A549 (cell line): ENCODE data around the gene UGT2B7. TPM values are rescaled to one million over a fixed set of nuclear protein-coding genes. Genes with fewer than 3 reads are reported as not detected.

Experiments used
- ATAC-seq, 2 experiments: fragments of 200-7000 bp in 1 of 2; fragments of >200 bp in 1 of 2; cut with Nextera tagmentation in 1 of 2; cut with Tn5 transposase in 1 of 2; 3 replicates each; pipeline versions ENCODE4 v1.8.0 to v1.9.1; 2018 to 2020; ENCODE audit warnings: mild to moderate bottlenecking in 1 of 2, moderate library complexity in 1 of 2
- CTCF ChIA-PET: fragments of 300-600 bp; sonication (Branson Sonifier 250); formaldehyde crosslinking; extraction: SDS; loops from one replicate; lab custom pipeline; 2021; ENCODE audit warnings: antibody characterized with exemption, inconsistent platforms; lab: Yijun Ruan, JAX
- POLR2A ChIA-PET: fragments of 350-600 bp; formaldehyde crosslinking; extraction: SDS; loops from one replicate; lab custom pipeline; 2021; ENCODE audit warnings: antibody characterized with exemption, inconsistent platforms; lab: Yijun Ruan, JAX
- DNase-seq, 2 experiments: peaks; one replicate each; pipeline versions ENCODE4 v3.0.0 to v3.0.0-alpha.2; 2011 to 2016; ENCODE audit warnings: low read depth in 1 of 2, low spot score in 1 of 2
- FAIRE-seq: peaks from 2 replicates; lab custom pipeline; 2011; peaks lifted over from hg19 to GRCh38; lab: Jason Lieb, UNC
- H3K27ac ChIP-seq, 2 experiments: fragments of >200 bp; sonication (Bioruptor Twin); formaldehyde crosslinking; 3 replicates each; pipeline ENCODE4 v1.5.1; 2016 to 2017
- H3K4me1 ChIP-seq: fragments of >200 bp; sonication (Bioruptor Twin); formaldehyde crosslinking; 3 replicates; pipeline ENCODE4 v1.6.1; 2016
- H3K4me2 ChIP-seq: fragments of >200 bp; sonication (Bioruptor Twin); formaldehyde crosslinking; 3 replicates; pipeline ENCODE4 v1.6.1; 2016
- H3K4me3 ChIP-seq: fragments of >200 bp; sonication (Bioruptor Twin); formaldehyde crosslinking; 3 replicates; pipeline ENCODE4 v1.5.1; 2016
- H3K9me3 ChIP-seq: fragments of >200 bp; sonication (Bioruptor Twin); formaldehyde crosslinking; 3 replicates; pipeline ENCODE4 v1.6.1; 2016
- ATOH8 ChIP-seq: fragments of 250-450 bp; sonication (Bioruptor Pico); IDR thresholded peaks from 2 replicates; pipeline ENCODE4 v1.5.0; 2020; ENCODE audit warnings: low read depth, mild to moderate bottlenecking, moderate library complexity
- CBX2 ChIP-seq: fragments of 200-600 bp; sonication (generic); IDR thresholded peaks from 2 replicates; pipeline ENCODE4 v1.6.1; 2016; ENCODE audit warnings: low read depth, mild to moderate bottlenecking, borderline replicate concordance
- CTCF ChIP-seq: fragments of >200 bp; sonication (Bioruptor Twin); formaldehyde crosslinking; IDR thresholded peaks from 3 replicates; pipeline ENCODE4 v1.5.1; 2016
- E2F6 ChIP-seq: IDR thresholded peaks from 2 replicates; pipeline ENCODE4 v1.6.1; 2012; ENCODE audit warnings: low read depth, borderline replicate concordance
- EHF ChIP-seq: fragments of 250-450 bp; sonication (Bioruptor Pico); IDR thresholded peaks from 2 replicates; pipeline ENCODE4 v1.5.0; 2020; ENCODE audit warnings: mild to moderate bottlenecking
- EHMT2 ChIP-seq: fragments of 200-600 bp; sonication (generic); IDR thresholded peaks from 2 replicates; pipeline ENCODE4 v1.6.1; 2016; ENCODE audit warnings: antibody characterized with exemption, low read depth, mild to moderate bottlenecking, moderate library complexity
- ELK1 ChIP-seq: fragments of 150-350 bp; IDR thresholded peaks from 2 replicates; pipeline ENCODE4 v1.6.1; 2014; ENCODE audit warnings: low read depth, mild to moderate bottlenecking, low read length
- EP300 ChIP-seq, 2 experiments: fragments of >200 bp; sonication (Bioruptor Twin); formaldehyde crosslinking; IDR thresholded peaks; 2 replicates in 1 of 2; 3 replicates in 1 of 2; pipeline ENCODE4 v1.6.1; 2016 to 2017
- FOSB ChIP-seq: fragments of 250-450 bp; sonication (Bioruptor Pico); IDR thresholded peaks from 2 replicates; pipeline ENCODE4 v1.5.0; 2020; ENCODE audit warnings: mild to moderate bottlenecking, moderate library complexity
- FOSL2 ChIP-seq, 2 experiments: fragments of 450-650 bp in 1 of 2; fragments of >200 bp in 1 of 2; sonication (Bioruptor Twin) in 1 of 2; formaldehyde crosslinking; IDR thresholded peaks; 2 replicates each; pipeline versions ENCODE4 v1.5.0 to v1.6.1; 2016 to 2020; ENCODE audit warnings: mild to moderate bottlenecking in 1 of 2, moderate library complexity in 1 of 2
- HDAC2 ChIP-seq: fragments of 200-600 bp; sonication (generic); IDR thresholded peaks from 2 replicates; pipeline ENCODE4 v1.6.1; 2016
- HES2 ChIP-seq: fragments of >200 bp; sonication (Bioruptor Twin); formaldehyde crosslinking; IDR thresholded peaks from 2 replicates; pipeline ENCODE4 v1.6.1; 2016
- HEYL ChIP-seq: fragments of 250-450 bp; sonication (Bioruptor Pico); IDR thresholded peaks from 2 replicates; pipeline ENCODE4 v1.8.0; 2021; ENCODE audit warnings: mild to moderate bottlenecking, moderate library complexity
- HOXA7 ChIP-seq: fragments of 250-450 bp; sonication (Bioruptor Pico); IDR thresholded peaks from 2 replicates; pipeline ENCODE4 v1.5.0; 2020; ENCODE audit warnings: mild to moderate bottlenecking, moderate library complexity
- HOXB5 ChIP-seq: fragments of 250-450 bp; sonication (Bioruptor Pico); IDR thresholded peaks from 2 replicates; pipeline ENCODE4 v1.5.0; 2020; ENCODE audit warnings: mild to moderate bottlenecking, moderate library complexity
- JUNB ChIP-seq: fragments of >200 bp; sonication (Bioruptor Twin); formaldehyde crosslinking; IDR thresholded peaks from 2 replicates; pipeline ENCODE4 v1.6.1; 2016
- KDM1A ChIP-seq: fragments of 200-600 bp; sonication (generic); IDR thresholded peaks from 2 replicates; pipeline ENCODE4 v1.6.1; 2016; ENCODE audit warnings: low read depth, mild to moderate bottlenecking
- MAFK ChIP-seq: fragments of 450-650 bp; IDR thresholded peaks from 2 replicates; pipeline ENCODE4 v1.6.1; 2014; ENCODE audit not compliant: partially characterized antibody
- MAX ChIP-seq: IDR thresholded peaks from 2 replicates; pipeline ENCODE4 v1.6.1; 2012
- MYC ChIP-seq: IDR thresholded peaks from 2 replicates; pipeline ENCODE4 v1.6.1; 2012; ENCODE audit warnings: mild to moderate bottlenecking, inconsistent platforms, low read length, improper control_type of control experiment, borderline replicate concordance
- POLR2A ChIP-seq: IDR thresholded peaks from 2 replicates; pipeline ENCODE4 v1.6.1; 2012; ENCODE audit warnings: mild to moderate bottlenecking, low read length
- RARB ChIP-seq: fragments of 250-450 bp; sonication (Bioruptor Pico); IDR thresholded peaks from 2 replicates; pipeline ENCODE4 v1.8.0; 2021; ENCODE audit warnings: mild to moderate bottlenecking, moderate library complexity
- RCOR1 ChIP-seq: fragments of 150-350 bp; IDR thresholded peaks from 2 replicates; pipeline ENCODE4 v1.6.1; 2014; ENCODE audit warnings: antibody characterized with exemption, low read length, low read depth
- RNF2 ChIP-seq: fragments of 200-600 bp; sonication (generic); IDR thresholded peaks from 2 replicates; pipeline ENCODE4 v1.6.1; 2016; ENCODE audit warnings: low read depth, mild to moderate bottlenecking, antibody characterized with exemption, moderate library complexity, borderline replicate concordance
- SREBF2 ChIP-seq: fragments of 450-650 bp; IDR thresholded peaks from 2 replicates; pipeline ENCODE4 v1.6.1; 2014; ENCODE audit warnings: mild to moderate bottlenecking, moderate library complexity
- TFCP2L1 ChIP-seq: fragments of 250-450 bp; sonication (Bioruptor Pico); IDR thresholded peaks from 2 replicates; pipeline ENCODE4 v1.5.0; 2021; ENCODE audit warnings: mild to moderate bottlenecking
- USF2 ChIP-seq: fragments of 450-650 bp; IDR thresholded peaks from 2 replicates; pipeline ENCODE4 v1.6.1; 2014; ENCODE audit warnings: antibody characterized with exemption
- ZC3H11A ChIP-seq: fragments of 450-650 bp; IDR thresholded peaks from 2 replicates; pipeline ENCODE4 v1.6.1; 2014; ENCODE audit warnings: antibody characterized with exemption, mild to moderate bottlenecking
- ZFP36 ChIP-seq: fragments of 450-650 bp; IDR thresholded peaks from 2 replicates; pipeline ENCODE4 v1.6.1; 2014; ENCODE audit warnings: borderline replicate concordance; ENCODE audit not compliant: partially characterized antibody
- ZNF302 ChIP-seq: fragments of 250-450 bp; sonication (Bioruptor Pico); IDR thresholded peaks from 2 replicates; pipeline ENCODE4 v1.9.0; 2021; ENCODE audit warnings: inconsistent platforms, mild to moderate bottlenecking, moderate library complexity
- ZSCAN20 ChIP-seq: fragments of 250-450 bp; sonication (Bioruptor Pico); IDR thresholded peaks from 2 replicates; pipeline ENCODE4 v1.8.0; 2022; ENCODE audit warnings: mild to moderate bottlenecking, moderate library complexity
- WGBS: methylation state at CpG from one replicate; pipeline ENCODE4 v1.1.6; 2017; ENCODE audit errors: missing lambda C conversion rate; 5-methylcytosine and 5-hydroxymethylcytosine counted together
- polyA plus RNA-seq, 4 experiments: library from polyadenylated mRNA; depleted of rRNA in 3 of 4; stranded (reverse); fragments of >200 nt; fragmentation: RNase III in 1 of 4; extraction: RNeasy Plus Mini Kit Qiagen cat#74134 plus additional on column Dnase treatment in 1 of 4; gene quantifications; 2 replicates in 3 of 4; 3 replicates in 1 of 4; pipeline ENCODE4 v1.2.3, GENCODE V29; 2011 to 2017

The UGT2B7 gene
- polyA plus RNA-seq, 2 of the 4 experiments (the other 2 are of a cell fraction): 0.22 to 0.78 TPM

GRCh38 chr4:69133993-69134392 lies 37.7 kb downstream of the UGT2B7 start:
- no peak overlapping the region for H3K27ac ChIP-seq
- TF ChIP-seq RNF2 (no peak), E2F6 (no peak), EHF (CRISPR knock-in tag) (no peak), ZC3H11A (no peak), MAX (no peak), ZFP36 (no peak), HDAC2 (no peak), ELK1 (no peak), HOXA7 (no peak), KDM1A (no peak), ZNF302 (no peak), EP300 (IDR thresholded peaks at IDR 0.05) (no peak), JUNB (no peak), RCOR1 (no peak), HOXB5 (CRISPR knock-in tag) (no peak), RARB (CRISPR knock-in tag) (no peak), EHMT2 (no peak), POLR2A (no peak), HES2 (no peak), SREBF2 (no peak)
- ATAC-seq (no peak), DNase-seq (no peak), FAIRE-seq (no peak)
- no peak overlapping the region for H3K4me3 ChIP-seq
- no peak overlapping the region for H3K4me2 ChIP-seq
- no peaks in the 10 kb centered on the region for H3K9me3 ChIP-seq
- CTCF ChIA-PET: no interaction called here
- H3K4me1 ChIP-seq: no peaks in the 10 kb centered on the region
- POLR2A ChIA-PET: no interaction called here

- DNase-seq (no peak), FAIRE-seq (no peak), ATAC-seq (no peak)
- Histone ChIP-seq H3K4me1 (no peaks in the 10 kb centered on the region), H3K9me3 (no peaks in the 10 kb centered on the region), H3K4me3 (no peak overlapping the region), H3K4me2 (no peak overlapping the region), H3K27ac (no peak overlapping the region)
- WGBS: 77% methylated on average over 4 of the region's 4 CpGs
- POLR2A ChIA-PET: no interaction called here
- TF ChIP-seq RNF2 (no peak), CTCF (no peak), CBX2 (no peak), ATOH8 (CRISPR knock-in tag) (no peak), FOSB (no peak), HES2 (no peak), HEYL (CRISPR knock-in tag) (no peak), ZSCAN20 (CRISPR knock-in tag) (no peak), FOSL2 (IDR thresholded peaks at IDR 0.05) (no peak), FOSL2 (CRISPR knock-in tag; IDR thresholded peaks at IDR 0.05) (no peak), MYC (no peak), MAFK (no peak), ZFP36 (no peak), USF2 (no peak), MAX (no peak), TFCP2L1 (CRISPR knock-in tag) (no peak)
- CTCF ChIA-PET: no interaction called here
These were observed 38.2 kb downstream of the UGT2B7 start for GRCh38 chr4:69134471-69134870.
